ENCODE data around the gene HECW1. TPM values are rescaled to one million over a fixed set of nuclear protein-coding genes. Genes with fewer than 3 reads are reported as not detected.

The HECW1 gene
- polyA plus RNA-seq, 2 of the 4 experiments (the other 2 are of a cell fraction): 11.3 TPM

GRCh38 chr7:43152696-43153095 is 40.2 kb downstream of the HECW1 start:
- no peak overlapping the region for H3K4me3 ChIP-seq
- TF ChIP-seq ELK1 (IDR thresholded peaks at IDR 0.05; ENCODE audit: low read depth, low read length): no peak
- no peak for TF ChIP-seq JUNB (IDR thresholded peaks at IDR 0.05)
- no peak for TF ChIP-seq RCOR1 (IDR thresholded peaks at IDR 0.05; ENCODE audit: low read depth, low read length)
- no peak for TF ChIP-seq PHF8 (IDR thresholded peaks at IDR 0.05; ENCODE audit: borderline replicate concordance, low read depth)
- no peaks in the 10 kb centered on the region for H3K4me1 ChIP-seq
- H3K27ac ChIP-seq: no peak overlapping the region
- ChIA-PET CTCF (interaction anchor here (1.2 kb wide), 1 partner anchor 201 kb away, joined by 3 read pairs; no protein-coding TSS in a partner anchor), POLR2A (no interaction called here)
- ATAC-seq (no peak), DNase-seq (ENCODE audit: low read depth in 1 of 2, low spot score in 1 of 2) (no peak), FAIRE-seq (no peak)
- WGBS (ENCODE audit: missing lambda C conversion rate): 39% methylated on average over 6 of the region's 6 CpGs
- H3K9me3 ChIP-seq: no peaks in the 10 kb centered on the region
- no peak overlapping the region for H3K4me2 ChIP-seq

- no peak for FAIRE-seq
- ChIA-PET POLR2A (no interaction called here), CTCF (no interaction called here)
- H3K4me3 ChIP-seq: no peak overlapping the region
- ATAC-seq: no peak
- no peak for DNase-seq (ENCODE audit: low read depth in 1 of 2, low spot score in 1 of 2)
- no peaks in the 10 kb centered on the region for H3K4me1 ChIP-seq
- H3K27ac ChIP-seq: no peak overlapping the region
- no peak overlapping the region for H3K4me2 ChIP-seq
- no peaks in the 10 kb centered on the region for H3K9me3 ChIP-seq
- WGBS (ENCODE audit: missing lambda C conversion rate): 36% methylated on average over 4 of the region's 4 CpGs
- TF ChIP-seq BCL3 (IDR thresholded peaks at IDR 0.05) (no peak), HEYL (CRISPR knock-in tag; IDR thresholded peaks at IDR 0.05) (no peak), RCOR1 (IDR thresholded peaks at IDR 0.05; ENCODE audit: low read depth, low read length) (no peak), CBX2 (IDR thresholded peaks at IDR 0.05; ENCODE audit: borderline replicate concordance, low read depth) (no peak), HOXA7 (CRISPR knock-in tag; IDR thresholded peaks at IDR 0.05) (no peak), KDM5A (IDR thresholded peaks at IDR 0.05) (no peak), ELK1 (IDR thresholded peaks at IDR 0.05; ENCODE audit: low read depth, low read length) (no peak), RAD21 (conservative IDR thresholded peaks at IDR 0.05 in 1 of 2, IDR thresholded peaks at IDR 0.05 in 1 of 2) (no peak), PBX3 (IDR thresholded peaks at IDR 0.05) (no peak), ZFP36 (IDR thresholded peaks at IDR 0.05; ENCODE audit: borderline replicate concordance, partially characterized antibody) (no peak), POLR2AphosphoS2 (conservative IDR thresholded peaks at IDR 0.05; ENCODE audit: low read length) (no peak), ESRRA (IDR thresholded peaks at IDR 0.05; ENCODE audit: borderline replicate concordance, low read length) (no peak), JUN (IDR thresholded peaks at IDR 0.05) (no peak), MAZ (IDR thresholded peaks at IDR 0.05; ENCODE audit: borderline replicate concordance, low read depth, low read length) (no peak), JUNB (IDR thresholded peaks at IDR 0.05) (no peak), TFCP2L1 (CRISPR knock-in tag; IDR thresholded peaks at IDR 0.05) (no peak), RARB (CRISPR knock-in tag; IDR thresholded peaks at IDR 0.05) (no peak), FOSB (CRISPR knock-in tag; IDR thresholded peaks at IDR 0.05) (no peak)
Measured at GRCh38 chr7:43155636-43156035, 43.2 kb downstream of the HECW1 start.

GRCh38 chr7:43163885-43164284 is 51.4 kb downstream of the HECW1 start:
- Histone ChIP-seq H3K4me2 (no peak overlapping the region), H3K4me1 (peaks cover 12% of the 10 kb centered on the region; the same call in 1 of the 3 replicates), H3K27ac (no peak overlapping the region), H3K9me3 (no peaks in the 10 kb centered on the region), H3K4me3 (no peak overlapping the region)
- POLR2A ChIA-PET: no interaction called here
- ATAC-seq (no peak), FAIRE-seq (no peak), DNase-seq (ENCODE audit: low read depth in 1 of 2, low spot score in 1 of 2) (no peak)
- CTCF ChIA-PET: no interaction called here
- WGBS (ENCODE audit: missing lambda C conversion rate): 86% methylated on average over 3 of the region's 3 CpGs
- TF ChIP-seq MAX (IDR thresholded peaks at IDR 0.05) (no peak), MAFK (IDR thresholded peaks at IDR 0.05; ENCODE audit: partially characterized antibody) (no peak), HOXB5 (CRISPR knock-in tag; IDR thresholded peaks at IDR 0.05) (no peak), RFX5 (IDR thresholded peaks at IDR 0.05) (no peak), RAD21 (conservative IDR thresholded peaks at IDR 0.05 in 1 of 2, IDR thresholded peaks at IDR 0.05 in 1 of 2) (no peak), RNF2 (IDR thresholded peaks at IDR 0.05; ENCODE audit: borderline replicate concordance, low read depth) (no peak), PHF8 (IDR thresholded peaks at IDR 0.05; ENCODE audit: borderline replicate concordance, low read depth) (no peak), SMC3 (IDR thresholded peaks at IDR 0.05) (no peak), EHMT2 (IDR thresholded peaks at IDR 0.05; ENCODE audit: low read depth) (no peak), JUNB (IDR thresholded peaks at IDR 0.05) (no peak), POLR2A (IDR thresholded peaks at IDR 0.05; ENCODE audit: low read length) (no peak), CTCF (IDR thresholded peaks at IDR 0.05) (no peak), GATA3 (IDR thresholded peaks at IDR 0.05; ENCODE audit: borderline replicate concordance) (no peak), CBX8 (IDR thresholded peaks at IDR 0.05) (no peak)
